MM.1S (cell line): ENCODE data around the gene VPREB1.

Experiments used
- EZH2 ChIP-seq: fragments of 300-600 bp; sonication (generic); optimal IDR thresholded peaks from 2 replicates; pipeline ENCODE3; 2017; ENCODE audit warnings: low read depth, mild to moderate bottlenecking, antibody characterized with exemption, low read length, mixed read lengths
- TF ChIP-seq, protein P1 (sequence below): fragments of 300-600 bp; sonication (generic); IDR thresholded peaks from 2 replicates; pipeline ENCODE4 v1.5.1; 2016; ENCODE audit warnings: antibody characterized with exemption, low read length, mixed read lengths

DNA sequence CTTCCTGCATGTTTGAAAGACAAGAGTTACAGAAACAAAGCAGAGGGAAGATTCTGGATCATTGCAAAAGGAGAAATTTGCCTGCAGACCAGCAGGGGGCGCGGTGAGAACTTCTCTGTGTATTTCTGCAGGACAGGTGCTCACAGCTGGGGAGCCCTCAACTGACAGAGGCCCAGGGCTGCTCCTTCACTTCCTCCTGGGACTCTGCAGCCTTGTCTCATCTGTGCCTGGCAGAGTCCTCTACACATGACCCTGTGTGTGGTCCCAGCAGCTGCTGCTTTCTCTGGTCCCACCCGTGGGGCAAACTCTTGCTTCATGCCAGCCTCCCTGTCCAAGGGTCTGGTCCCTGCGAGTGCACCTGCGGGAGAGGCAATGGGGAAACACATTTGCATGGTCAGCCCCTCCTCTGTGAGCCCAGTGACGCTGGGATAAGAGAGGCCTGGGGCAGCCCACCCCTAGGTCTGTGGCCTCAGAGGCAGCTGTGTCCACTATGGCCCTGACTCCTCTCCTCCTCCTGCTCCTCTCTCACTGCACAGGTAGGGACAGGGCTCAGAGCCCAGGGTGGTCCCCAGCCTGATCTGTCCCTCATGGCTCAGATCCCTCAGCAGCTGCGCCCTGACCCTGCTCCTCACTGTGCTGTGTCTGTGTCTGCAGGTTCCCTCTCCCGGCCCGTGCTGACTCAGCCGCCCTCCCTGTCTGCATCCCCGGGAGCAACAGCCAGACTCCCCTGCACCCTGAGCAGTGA, 43.2 kb upstream of the VPREB1 start:
- TF ChIP-seq, protein P1, sequence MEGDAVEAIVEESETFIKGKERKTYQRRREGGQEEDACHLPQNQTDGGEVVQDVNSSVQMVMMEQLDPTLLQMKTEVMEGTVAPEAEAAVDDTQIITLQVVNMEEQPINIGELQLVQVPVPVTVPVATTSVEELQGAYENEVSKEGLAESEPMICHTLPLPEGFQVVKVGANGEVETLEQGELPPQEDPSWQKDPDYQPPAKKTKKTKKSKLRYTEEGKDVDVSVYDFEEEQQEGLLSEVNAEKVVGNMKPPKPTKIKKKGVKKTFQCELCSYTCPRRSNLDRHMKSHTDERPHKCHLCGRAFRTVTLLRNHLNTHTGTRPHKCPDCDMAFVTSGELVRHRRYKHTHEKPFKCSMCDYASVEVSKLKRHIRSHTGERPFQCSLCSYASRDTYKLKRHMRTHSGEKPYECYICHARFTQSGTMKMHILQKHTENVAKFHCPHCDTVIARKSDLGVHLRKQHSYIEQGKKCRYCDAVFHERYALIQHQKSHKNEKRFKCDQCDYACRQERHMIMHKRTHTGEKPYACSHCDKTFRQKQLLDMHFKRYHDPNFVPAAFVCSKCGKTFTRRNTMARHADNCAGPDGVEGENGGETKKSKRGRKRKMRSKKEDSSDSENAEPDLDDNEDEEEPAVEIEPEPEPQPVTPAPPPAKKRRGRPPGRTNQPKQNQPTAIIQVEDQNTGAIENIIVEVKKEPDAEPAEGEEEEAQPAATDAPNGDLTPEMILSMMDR = peak; percentile 88
- no peak for TF ChIP-seq EZH2
